ENCODE results near the gene RTP4. TPM values are rescaled to one million over a fixed set of nuclear protein-coding genes. Genes with fewer than 3 reads are reported as not detected.
A peak's percentile ranks its signal among the peaks of the same experiment; 100 is the strongest.

The RTP4 gene
- total RNA-seq, 2 donors from 2014 or later = 0.63 TPM; not detected in 1

DNA sequence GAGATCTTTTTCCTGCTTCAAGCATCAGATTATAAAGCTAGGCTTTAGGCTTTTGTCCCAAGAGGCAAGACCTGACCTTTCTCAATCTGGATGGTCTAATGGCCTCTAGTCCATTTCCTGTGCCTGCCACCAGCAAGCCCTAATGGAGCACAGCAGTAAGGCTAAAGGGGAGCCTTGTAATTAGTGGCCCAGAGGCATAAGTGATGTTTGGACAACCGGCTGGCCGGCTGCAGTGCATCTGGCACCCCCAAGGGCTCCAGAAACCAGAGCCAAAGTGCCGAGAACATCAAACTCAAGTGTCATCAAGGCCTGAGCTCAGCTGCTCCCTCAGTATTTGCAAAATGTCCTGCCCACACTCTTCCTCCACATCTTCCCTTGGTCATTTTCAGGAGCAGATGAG is 31.9 kb upstream of the RTP4 start:
- H3K4me1 ChIP-seq (ENCODE audit: control insufficient read depth in 1 of 2, low read depth in 2 of 2) = no peaks in the 10 kb centered on the region
- DNase-seq (ENCODE audit: low spot score) (no peak), ATAC-seq (ENCODE audit: insufficient number of reproducible peaks, low FRiP score, low read depth) (no peak)
- no peak overlapping the region for H3K4me3 ChIP-seq
- H3K9me3 ChIP-seq = no peaks in the 10 kb centered on the region
- H3K36me3 ChIP-seq = no peaks in the 10 kb centered on the region
- no peaks in the 10 kb centered on the region for H3K27me3 ChIP-seq (replicated peaks; ENCODE audit: insufficient read depth)
- H3K27ac ChIP-seq = no peak overlapping the region
- TF ChIP-seq, protein P1, sequence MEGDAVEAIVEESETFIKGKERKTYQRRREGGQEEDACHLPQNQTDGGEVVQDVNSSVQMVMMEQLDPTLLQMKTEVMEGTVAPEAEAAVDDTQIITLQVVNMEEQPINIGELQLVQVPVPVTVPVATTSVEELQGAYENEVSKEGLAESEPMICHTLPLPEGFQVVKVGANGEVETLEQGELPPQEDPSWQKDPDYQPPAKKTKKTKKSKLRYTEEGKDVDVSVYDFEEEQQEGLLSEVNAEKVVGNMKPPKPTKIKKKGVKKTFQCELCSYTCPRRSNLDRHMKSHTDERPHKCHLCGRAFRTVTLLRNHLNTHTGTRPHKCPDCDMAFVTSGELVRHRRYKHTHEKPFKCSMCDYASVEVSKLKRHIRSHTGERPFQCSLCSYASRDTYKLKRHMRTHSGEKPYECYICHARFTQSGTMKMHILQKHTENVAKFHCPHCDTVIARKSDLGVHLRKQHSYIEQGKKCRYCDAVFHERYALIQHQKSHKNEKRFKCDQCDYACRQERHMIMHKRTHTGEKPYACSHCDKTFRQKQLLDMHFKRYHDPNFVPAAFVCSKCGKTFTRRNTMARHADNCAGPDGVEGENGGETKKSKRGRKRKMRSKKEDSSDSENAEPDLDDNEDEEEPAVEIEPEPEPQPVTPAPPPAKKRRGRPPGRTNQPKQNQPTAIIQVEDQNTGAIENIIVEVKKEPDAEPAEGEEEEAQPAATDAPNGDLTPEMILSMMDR (IDR thresholded peaks at IDR 0.05) = no peak

DNA sequence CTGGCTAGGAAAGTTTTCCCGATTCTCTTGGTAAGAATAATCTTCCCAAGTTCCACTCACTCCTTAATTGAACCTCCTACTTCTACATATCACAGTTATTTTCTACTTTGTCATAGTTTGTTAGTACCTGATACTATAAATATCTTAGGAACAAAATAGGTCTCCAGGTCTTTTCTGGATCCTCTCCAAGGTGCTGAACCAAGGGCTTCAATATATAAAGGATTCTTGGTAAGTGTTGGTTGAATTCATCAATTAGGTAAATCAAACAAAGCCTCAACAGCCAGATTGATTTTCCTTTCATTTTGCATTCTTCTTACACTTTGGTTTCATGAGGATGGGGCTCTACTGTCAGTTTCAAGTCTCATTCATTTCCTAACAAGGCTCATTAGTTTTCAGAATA is 27.6 kb upstream of the RTP4 start:
- Histone ChIP-seq H3K27ac (no peak overlapping the region), H3K4me1 (ENCODE audit: control insufficient read depth in 1 of 2, low read depth in 2 of 2) (no peaks in the 10 kb centered on the region), H3K4me3 (no peak overlapping the region), H3K9me3 (no peaks in the 10 kb centered on the region), H3K36me3 (no peaks in the 10 kb centered on the region), H3K27me3 (replicated peaks; ENCODE audit: insufficient read depth) (no peaks in the 10 kb centered on the region)
- no peak for DNase-seq (ENCODE audit: low spot score)
- ATAC-seq (ENCODE audit: insufficient number of reproducible peaks, low FRiP score, low read depth) = no peak
- TF ChIP-seq, protein P1 (IDR thresholded peaks at IDR 0.05) = no peak

DNA sequence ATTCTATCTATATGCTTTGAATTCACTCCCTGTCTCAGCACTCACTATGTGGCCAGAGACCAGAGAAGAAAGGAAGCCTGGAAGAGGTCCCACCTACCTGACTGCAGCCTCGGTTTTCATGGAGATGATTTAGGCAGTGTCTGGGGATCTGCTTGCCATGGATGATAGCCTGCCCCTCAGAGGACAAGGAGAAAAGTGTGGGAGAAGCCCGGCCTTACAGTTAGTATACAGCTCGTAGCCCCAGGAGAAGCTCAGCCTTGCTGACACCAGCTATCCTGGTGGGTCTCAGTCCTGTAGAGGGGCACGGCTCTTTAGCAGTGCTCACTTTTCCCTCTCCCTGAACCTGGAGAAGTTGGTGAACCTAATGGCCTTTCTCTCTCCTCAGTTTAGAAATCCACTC is 25.9 kb upstream of the RTP4 start:
- Histone ChIP-seq H3K4me1 (ENCODE audit: control insufficient read depth in 1 of 2, low read depth in 2 of 2) (no peaks in the 10 kb centered on the region), H3K27ac (no peak overlapping the region), H3K9me3 (no peaks in the 10 kb centered on the region), H3K4me3 (no peak overlapping the region), H3K27me3 (replicated peaks; ENCODE audit: insufficient read depth) (no peaks in the 10 kb centered on the region), H3K36me3 (no peaks in the 10 kb centered on the region)
- DNase-seq (ENCODE audit: low spot score) (no peak), ATAC-seq (ENCODE audit: insufficient number of reproducible peaks, low FRiP score, low read depth) (no peak)
- TF ChIP-seq, protein P1 (IDR thresholded peaks at IDR 0.05) = no peak

DNA sequence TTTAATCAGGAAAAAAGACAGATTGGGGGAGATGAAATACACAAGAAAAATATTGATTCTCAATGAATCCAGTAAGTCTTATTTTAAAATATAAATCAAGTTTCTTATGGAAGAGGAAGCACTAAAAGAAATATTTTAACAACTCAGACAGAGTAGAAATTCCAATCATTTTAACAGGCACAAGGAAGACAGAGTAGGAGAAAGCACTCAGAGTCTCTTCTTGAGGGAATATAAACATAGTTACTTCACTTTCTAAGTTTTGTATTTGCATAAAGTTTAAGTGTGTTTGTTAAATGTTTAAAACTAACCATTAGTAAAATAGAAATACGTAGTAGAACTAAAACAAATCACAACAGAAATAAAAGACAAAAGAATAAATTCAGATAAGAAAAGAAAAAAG is 24.5 kb upstream of the RTP4 start:
- DNase-seq (ENCODE audit: low spot score) (no peak), ATAC-seq (ENCODE audit: insufficient number of reproducible peaks, low FRiP score, low read depth) (no peak)
- no peaks in the 10 kb centered on the region for H3K4me1 ChIP-seq (ENCODE audit: control insufficient read depth in 1 of 2, low read depth in 2 of 2)
- TF ChIP-seq, protein P1 (IDR thresholded peaks at IDR 0.05) = no peak
- H3K9me3 ChIP-seq = no peaks in the 10 kb centered on the region
- H3K4me3 ChIP-seq = no peak overlapping the region
- H3K27me3 ChIP-seq (replicated peaks; ENCODE audit: insufficient read depth) = no peaks in the 10 kb centered on the region
- no peaks in the 10 kb centered on the region for H3K36me3 ChIP-seq
- no peak overlapping the region for H3K27ac ChIP-seq

DNA sequence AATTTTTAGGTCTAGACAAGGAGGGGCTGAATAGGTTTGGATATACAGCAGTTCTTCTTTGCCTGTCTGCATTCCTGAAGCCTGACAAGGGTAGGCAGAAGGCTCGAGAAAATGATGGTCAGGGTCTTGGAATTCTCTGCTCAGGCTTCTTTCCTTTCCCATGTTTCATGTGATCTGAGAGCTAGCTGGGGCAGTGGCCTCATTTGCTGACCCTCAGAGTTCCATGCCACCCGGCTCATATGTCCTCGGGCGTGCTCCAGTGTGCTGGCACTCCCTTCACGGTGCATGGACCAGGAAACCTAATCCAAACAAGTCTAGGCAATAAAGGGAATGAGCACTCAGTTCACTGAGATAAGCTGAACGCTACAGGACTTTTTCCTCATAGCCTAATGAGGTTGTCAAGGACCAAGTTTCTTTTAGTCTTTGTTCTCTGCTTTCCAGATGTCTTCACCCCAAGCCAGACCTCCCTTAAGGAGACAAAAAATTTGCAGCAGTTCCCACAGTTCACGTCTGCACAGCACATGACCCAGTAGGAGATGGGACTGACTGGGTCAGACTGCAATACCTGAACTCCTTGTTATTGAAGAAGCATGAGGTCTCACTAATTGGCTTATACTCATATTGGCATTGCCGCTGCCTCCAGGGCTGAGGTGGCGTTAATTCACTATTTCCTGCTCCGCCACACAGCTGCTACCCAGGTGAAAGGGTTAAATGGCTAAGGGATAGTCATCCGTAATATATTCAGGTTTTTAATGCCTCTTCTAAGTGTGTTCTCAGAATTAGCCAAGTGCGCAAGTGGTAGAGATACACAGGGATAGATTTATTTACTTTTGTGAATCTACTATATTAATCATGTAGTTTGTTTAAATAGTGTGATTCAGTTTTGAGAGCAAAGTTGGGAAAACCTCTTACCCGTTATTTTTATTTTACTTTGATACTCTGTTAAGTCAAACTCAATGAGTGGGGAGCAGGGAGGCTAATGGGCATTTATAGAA is 15.3 kb upstream of the RTP4 start:
- Histone ChIP-seq H3K4me3 (peak overlapping the region; percentile 0), H3K9me3 (no peaks in the 10 kb centered on the region), H3K27ac (peak overlapping the region in 1 of 2 donors; percentile 21), H3K27me3 (replicated peaks; ENCODE audit: insufficient read depth) (no peaks in the 10 kb centered on the region), H3K36me3 (no peaks in the 10 kb centered on the region), H3K4me1 (ENCODE audit: control insufficient read depth in 1 of 2, low read depth in 2 of 2) (peaks cover 5 to 17% of the 10 kb centered on the region in 2 donors)
- ATAC-seq (ENCODE audit: insufficient number of reproducible peaks, low FRiP score, low read depth) (no peak), DNase-seq (ENCODE audit: low spot score) (no peak)
- TF ChIP-seq, protein P1 (IDR thresholded peaks at IDR 0.05) = no peak
